AG04450 (cell line): ENCODE data around the gene STARD13. TPM values are rescaled to one million over a fixed set of nuclear protein-coding genes. Genes with fewer than 3 reads are reported as not detected.

Experiments used
- CTCF ChIA-PET: fragments of 300-600, 350-600 bp; formaldehyde crosslinking; extraction: SDS; loops from one replicate; lab custom pipeline; 2022; ENCODE audit warnings: antibody characterized with exemption, inconsistent platforms; lab: Charles Lee
- POLR2A ChIA-PET: fragments of 350-600 bp; formaldehyde crosslinking; extraction: SDS; loops from one replicate; lab custom pipeline; 2021; ENCODE audit warnings: antibody characterized with exemption, inconsistent platforms; lab: Yijun Ruan, JAX
- DNase-seq: peaks from one replicate; pipeline ENCODE4 v3.0.0-alpha.2; 2011; ENCODE audit warnings: low read depth, low spot score
- H3K27ac ChIP-seq: one replicate; pipeline ENCODE4 v1.5.1; 2012; ENCODE audit warnings: low read depth, low read length, control low read depth
- H3K27me3 ChIP-seq: one replicate; pipeline ENCODE4 v1.6.0; 2012; ENCODE audit warnings: low read length; ENCODE audit not compliant: control insufficient read depth, insufficient read depth
- H3K4me3 ChIP-seq: 2 replicates; pipeline ENCODE4 v1.5.1; 2011; ENCODE audit warnings: mild to moderate bottlenecking, low read depth, low read length, control low read depth
- H3K9me3 ChIP-seq: 2 replicates; pipeline ENCODE4 v1.5.1; 2012; ENCODE audit warnings: low read length; ENCODE audit not compliant: control insufficient read depth, insufficient read depth
- polyA plus RNA-seq: library from polyadenylated mRNA; depleted of rRNA; stranded (reverse); fragments of >200 nt; gene quantifications from 2 replicates; pipeline ENCODE4 v1.2.3, GENCODE V29; 2011
- TF ChIP-seq, protein P1 (sequence below): IDR thresholded peaks from 2 replicates; pipeline ENCODE4 v1.5.1; 2011; ENCODE audit warnings: low read depth, low read length, control low read depth, inconsistent platforms

The STARD13 gene
- polyA plus RNA-seq, 1 experiment: 27.7 TPM

DNA sequence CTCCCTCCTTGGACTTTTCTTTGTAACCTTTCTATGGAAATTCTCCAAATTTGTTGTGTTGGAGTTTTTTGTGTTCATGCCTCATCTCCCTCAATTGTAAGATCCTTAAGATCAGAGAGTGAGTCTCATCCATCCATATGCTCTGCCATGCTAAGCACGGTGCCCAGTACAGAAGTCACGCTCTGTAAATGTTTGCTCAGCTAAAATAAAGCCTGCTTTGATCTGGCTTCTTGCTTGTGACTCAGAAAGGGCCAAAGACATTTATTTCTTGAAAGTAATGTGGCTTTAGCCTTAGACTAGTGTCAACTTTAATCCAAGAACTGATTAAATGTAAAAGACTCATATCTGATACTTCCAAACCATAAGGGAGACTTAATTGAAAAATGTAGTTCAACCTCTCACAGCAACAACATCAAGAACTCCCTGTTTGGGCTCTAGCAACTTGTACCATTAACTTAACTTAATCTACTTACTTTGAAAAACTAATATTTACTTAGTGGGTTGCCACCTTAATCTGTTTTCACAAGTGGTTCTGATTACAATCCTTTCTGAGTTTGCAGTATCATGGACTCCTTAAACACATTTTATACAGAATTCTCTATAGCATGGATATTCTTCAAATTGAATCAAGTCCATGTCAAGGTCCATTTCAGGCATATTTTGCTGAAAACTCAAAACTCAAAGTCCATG lies 169.1 kb downstream of the STARD13 start:
- no peak for DNase-seq
- ChIA-PET POLR2A (no interaction called here), CTCF (no interaction called here)
- Histone ChIP-seq H3K27me3 (no peaks in the 10 kb centered on the region), H3K9me3 (no peaks in the 10 kb centered on the region), H3K4me3 (no peak overlapping the region), H3K27ac (no peak overlapping the region)
- TF ChIP-seq, protein P1, sequence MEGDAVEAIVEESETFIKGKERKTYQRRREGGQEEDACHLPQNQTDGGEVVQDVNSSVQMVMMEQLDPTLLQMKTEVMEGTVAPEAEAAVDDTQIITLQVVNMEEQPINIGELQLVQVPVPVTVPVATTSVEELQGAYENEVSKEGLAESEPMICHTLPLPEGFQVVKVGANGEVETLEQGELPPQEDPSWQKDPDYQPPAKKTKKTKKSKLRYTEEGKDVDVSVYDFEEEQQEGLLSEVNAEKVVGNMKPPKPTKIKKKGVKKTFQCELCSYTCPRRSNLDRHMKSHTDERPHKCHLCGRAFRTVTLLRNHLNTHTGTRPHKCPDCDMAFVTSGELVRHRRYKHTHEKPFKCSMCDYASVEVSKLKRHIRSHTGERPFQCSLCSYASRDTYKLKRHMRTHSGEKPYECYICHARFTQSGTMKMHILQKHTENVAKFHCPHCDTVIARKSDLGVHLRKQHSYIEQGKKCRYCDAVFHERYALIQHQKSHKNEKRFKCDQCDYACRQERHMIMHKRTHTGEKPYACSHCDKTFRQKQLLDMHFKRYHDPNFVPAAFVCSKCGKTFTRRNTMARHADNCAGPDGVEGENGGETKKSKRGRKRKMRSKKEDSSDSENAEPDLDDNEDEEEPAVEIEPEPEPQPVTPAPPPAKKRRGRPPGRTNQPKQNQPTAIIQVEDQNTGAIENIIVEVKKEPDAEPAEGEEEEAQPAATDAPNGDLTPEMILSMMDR: no peak

DNA sequence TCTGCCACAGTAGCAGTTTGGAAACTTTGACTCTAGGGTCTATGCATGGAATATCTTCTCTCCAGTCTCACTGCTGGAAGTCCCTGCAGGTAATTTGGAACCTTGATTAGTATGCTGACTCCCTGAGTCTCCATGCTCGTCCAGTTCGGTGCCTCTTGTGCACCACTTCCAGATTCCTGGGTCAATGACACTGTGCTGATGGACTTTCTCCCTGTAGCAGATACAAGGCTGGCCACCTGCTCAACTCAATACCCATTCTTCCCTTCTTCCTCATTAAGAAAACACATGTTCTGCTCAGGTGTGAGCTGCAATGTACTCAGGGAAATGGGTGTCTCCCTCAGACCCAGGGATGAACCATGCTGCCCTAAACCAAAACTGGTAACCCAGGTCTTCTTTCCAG lies 170.3 kb downstream of the STARD13 start:
- CTCF ChIA-PET: no interaction called here
- DNase-seq: no peak
- H3K9me3 ChIP-seq: no peaks in the 10 kb centered on the region
- POLR2A ChIA-PET: no interaction called here
- TF ChIP-seq, protein P1: no peak
- H3K27me3 ChIP-seq: no peaks in the 10 kb centered on the region
- no peak overlapping the region for H3K27ac ChIP-seq
- H3K4me3 ChIP-seq: no peak overlapping the region

DNA sequence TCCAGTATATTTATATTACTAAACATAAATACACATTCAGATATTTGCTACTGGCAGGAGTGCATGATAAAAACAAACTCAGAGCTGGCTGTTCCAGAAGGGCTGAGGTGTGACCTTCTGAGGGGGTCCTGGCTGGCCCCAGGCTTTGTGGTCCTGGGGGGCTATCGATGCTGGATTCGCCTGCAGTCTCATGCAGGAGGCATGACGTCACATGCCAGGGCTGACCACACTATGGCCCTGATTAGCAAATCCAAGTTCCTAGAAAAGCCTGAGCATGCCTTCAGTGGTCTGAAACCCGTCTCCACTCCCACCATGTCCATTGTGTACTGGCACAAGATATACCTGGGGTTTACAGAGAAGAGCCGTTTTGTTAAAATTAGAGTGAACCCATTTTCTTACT lies 171.4 kb downstream of the STARD13 start:
- no peak for DNase-seq
- TF ChIP-seq, protein P1: no peak
- Histone ChIP-seq H3K9me3 (no peaks in the 10 kb centered on the region), H3K4me3 (no peak overlapping the region), H3K27ac (no peak overlapping the region), H3K27me3 (no peaks in the 10 kb centered on the region)
- ChIA-PET POLR2A (no interaction called here), CTCF (interaction anchor here (0.9 kb wide), 1 partner anchor 14 kb away, joined by 3 read pairs; no protein-coding TSS in a partner anchor)

DNA sequence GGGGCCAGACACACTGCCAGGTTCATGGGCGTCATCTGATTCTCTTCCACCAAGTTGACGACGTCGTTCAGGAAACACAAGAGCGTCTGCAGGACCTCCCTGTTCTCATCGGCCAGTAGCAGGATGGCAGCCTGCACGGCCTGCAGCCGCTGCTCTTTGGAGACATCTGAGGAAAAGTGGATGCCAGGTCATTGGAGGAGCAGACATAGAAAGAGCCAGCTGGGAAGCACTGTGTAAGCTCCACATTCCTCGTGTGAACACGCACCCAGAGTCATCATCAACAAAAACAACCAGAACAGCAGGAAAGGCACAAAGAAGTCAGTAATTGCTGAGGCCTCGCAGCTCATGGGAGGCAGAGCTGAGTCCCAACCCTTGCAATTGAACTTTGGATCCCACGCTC lies 172.8 kb downstream of the STARD13 start:
- H3K27ac ChIP-seq: no peak overlapping the region
- DNase-seq: no peak
- no peak overlapping the region for H3K4me3 ChIP-seq
- TF ChIP-seq, protein P1: no peak
- no peaks in the 10 kb centered on the region for H3K27me3 ChIP-seq
- no peaks in the 10 kb centered on the region for H3K9me3 ChIP-seq
- ChIA-PET CTCF (interaction anchor here (1.2 to 2.0 kb wide), 2 partner anchors 431 to 527 kb away, joined by 5 to 22 read pairs; partner anchors contain the start of gene PDS5B), POLR2A (no interaction called here)

DNA sequence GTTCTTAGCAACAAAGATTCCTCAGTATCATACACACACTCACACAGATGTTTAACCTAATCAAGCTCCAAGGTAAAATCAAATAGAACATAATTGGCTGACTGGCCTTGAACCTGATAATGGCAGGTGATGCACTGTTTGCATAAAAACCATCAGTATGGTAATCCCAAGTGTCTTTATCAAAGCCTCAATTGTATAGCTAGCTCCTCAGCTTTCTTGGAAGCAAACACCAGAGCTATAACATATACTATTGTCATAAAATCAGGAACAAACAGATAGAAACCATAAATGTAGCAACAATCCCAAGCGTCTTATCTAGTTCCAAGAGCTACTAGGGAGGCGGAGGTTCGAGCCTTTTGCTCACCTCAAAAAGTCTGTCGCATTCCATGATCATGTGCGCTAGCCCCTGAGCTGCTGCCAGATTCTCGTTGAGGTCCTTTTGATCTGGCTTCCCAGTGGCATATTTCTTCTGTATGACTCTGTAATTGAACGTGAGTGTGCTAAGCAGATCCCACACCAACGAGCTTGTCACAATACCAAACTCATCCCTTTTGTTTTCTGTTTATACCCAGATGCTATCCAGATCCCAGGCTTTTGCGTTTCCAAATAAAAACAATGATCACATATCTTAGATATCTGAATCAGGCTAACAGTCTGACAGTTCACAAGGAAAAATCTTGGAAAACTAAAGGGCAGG lies 174.0 kb downstream of the STARD13 start:
- Histone ChIP-seq H3K27ac (peak overlapping the region; percentile 33), H3K9me3 (no peaks in the 10 kb centered on the region), H3K27me3 (no peaks in the 10 kb centered on the region), H3K4me3 (no peak overlapping the region)
- TF ChIP-seq, protein P1: no peak
- POLR2A ChIA-PET: interaction anchor here (1.0 kb wide), 1 partner anchor 15 kb away, joined by 4 read pairs; no protein-coding TSS in a partner anchor
- DNase-seq: no peak
- CTCF ChIA-PET: interaction anchor here (0.5 to 2.0 kb wide), 5 partner anchors 129 to 526 kb away, joined by 4 to 22 read pairs (median 5); partner anchors contain the start of gene PDS5B
